PC-3 (cell line): Measurements from ENCODE around the gene GIPC3.

Experiments used
- CTCF ChIP-seq: fragments of 300-600 bp; sonication (generic); conservative IDR thresholded peaks from 2 replicates; pipeline ENCODE4 v1.5.1; 2017; ENCODE audit warnings: antibody characterized with exemption, low read depth, mild to moderate bottlenecking, low read length
- EZH2 ChIP-seq: fragments of 300-600 bp; sonication (generic); IDR thresholded peaks from one replicate; pipeline ENCODE4 v1.6.1; 2017; ENCODE audit warnings: antibody characterized with exemption, mild to moderate bottlenecking, low read length; ENCODE audit not compliant: unreplicated experiment
- EZH2phosphoT487 ChIP-seq: fragments of 300-600 bp; sonication (generic); IDR thresholded peaks from 2 replicates; pipeline ENCODE4 v1.6.1; 2018; ENCODE audit warnings: mild to moderate bottlenecking, antibody characterized with exemption, low read length, borderline replicate concordance

GRCh38 chr19:3613818-3614661 lies 28.8 kb downstream of the GIPC3 start:
- TF ChIP-seq CTCF (no peak), EZH2phosphoT487 (no peak), EZH2 (no peak)
